ENCODE results near the gene NEB.
A peak's percentile ranks its signal among the peaks of the same experiment; 100 is the strongest.
"Not testable (repeated sequence)": the region's sequence is repeated elsewhere in the genome, so short reads cannot be mapped to it uniquely, and the experiment has no call there.

NEB gene

DNA sequence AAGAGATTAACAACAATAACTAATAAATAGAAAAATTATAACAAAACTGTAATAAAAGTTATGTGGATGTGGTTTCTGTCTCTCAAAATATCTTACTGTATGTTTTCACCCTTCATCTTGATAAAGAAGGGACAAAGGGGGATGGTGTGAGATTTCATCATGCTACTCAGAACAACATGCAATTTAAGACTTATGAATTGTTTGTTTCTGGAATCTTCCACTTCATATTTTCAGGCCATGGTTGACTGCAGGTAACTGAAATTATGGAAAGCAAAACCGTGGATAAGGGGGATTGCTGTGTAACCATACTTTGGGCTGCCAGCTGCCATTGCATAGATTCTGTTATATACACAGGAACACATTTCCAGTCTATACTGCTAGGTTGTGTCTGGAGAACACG is 45.6 kb downstream of the NEB start:
- no peak for DNase-seq

DNA sequence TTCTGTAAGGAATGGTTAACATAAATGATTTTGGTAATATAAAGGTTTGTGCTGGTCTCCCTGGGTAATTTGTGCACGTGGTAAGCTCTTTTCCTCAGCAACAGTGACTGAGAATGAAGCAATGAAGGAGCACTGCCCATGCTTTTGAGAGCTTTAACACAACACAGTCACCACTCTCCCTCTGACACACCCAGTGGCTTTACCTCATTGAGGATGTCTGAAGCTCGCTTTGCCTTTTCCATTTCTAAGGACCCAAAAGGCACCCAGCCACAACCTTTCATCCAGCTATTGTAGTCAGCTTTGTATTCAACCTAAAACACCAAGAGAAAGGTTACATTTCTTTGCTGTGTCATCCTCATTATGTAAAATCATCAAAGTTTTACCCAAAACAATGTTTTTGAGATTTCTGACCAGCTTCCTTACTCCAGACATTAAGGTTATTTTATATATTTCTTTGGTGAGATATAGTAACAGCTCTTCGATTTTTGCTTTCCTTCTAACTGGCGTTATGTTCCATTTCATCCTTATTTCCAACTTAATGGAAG is 51.7 kb downstream of the NEB start:
- no peak for DNase-seq

DNA sequence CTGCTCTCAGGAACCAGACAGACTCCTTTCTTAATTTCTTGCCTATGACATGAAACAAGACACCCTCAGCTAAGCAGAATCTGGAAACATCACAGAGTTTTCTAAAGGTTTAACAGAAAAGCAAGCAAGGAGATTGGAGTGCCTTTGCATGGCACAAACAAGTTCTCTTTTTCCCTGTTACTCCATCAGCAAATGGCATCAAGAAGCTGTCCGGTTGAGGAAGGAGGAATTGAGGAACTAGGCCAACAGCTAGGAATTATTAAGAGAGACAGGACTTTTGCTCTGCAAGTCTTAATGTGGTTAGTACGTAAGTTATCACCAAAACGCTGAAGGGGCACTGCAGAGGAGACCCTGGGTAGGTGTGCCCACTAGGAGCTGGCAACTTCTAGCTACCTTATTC is 53.2 kb downstream of the NEB start:
- DNase-seq = no peak

DNA sequence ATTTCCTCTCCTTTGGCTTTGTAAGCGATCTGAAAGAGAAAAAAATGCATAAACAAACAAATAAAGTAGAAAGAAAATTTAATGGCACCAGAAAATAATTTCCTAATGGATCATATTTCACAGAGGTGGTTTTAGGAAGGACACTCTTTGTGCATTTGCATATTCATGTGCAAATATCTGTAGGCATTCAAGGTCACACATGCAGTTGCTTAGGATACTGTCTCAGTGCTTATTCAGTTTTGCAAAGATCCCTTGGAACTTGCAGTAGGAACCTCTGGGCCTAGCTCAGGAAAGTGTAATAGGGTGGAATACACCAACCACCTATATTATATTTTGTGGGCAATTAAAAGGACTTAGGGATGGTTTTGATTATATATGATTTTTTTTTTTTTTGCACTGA is 54.3 kb downstream of the NEB start:
- DNase-seq = no peak

DNA sequence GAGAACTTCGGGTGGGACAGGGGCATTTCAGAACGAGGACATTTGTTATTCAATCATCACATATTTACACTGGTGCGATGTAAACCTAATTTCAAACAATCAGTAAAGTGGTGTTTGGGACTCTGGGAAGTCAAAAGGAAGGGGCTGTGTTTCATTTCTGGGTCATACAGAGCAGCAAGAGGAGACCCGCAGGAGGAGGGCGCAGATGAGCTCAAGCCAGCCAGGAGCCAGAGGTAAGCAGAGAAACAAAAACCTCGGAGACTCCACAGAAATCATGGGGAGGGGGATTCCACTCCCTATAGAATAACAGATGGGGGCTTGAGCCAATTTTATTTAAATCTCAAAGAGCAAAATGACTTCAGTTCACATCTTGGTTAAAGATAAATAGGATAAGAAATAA is 55.4 kb downstream of the NEB start:
- DNase-seq = no peak

DNA sequence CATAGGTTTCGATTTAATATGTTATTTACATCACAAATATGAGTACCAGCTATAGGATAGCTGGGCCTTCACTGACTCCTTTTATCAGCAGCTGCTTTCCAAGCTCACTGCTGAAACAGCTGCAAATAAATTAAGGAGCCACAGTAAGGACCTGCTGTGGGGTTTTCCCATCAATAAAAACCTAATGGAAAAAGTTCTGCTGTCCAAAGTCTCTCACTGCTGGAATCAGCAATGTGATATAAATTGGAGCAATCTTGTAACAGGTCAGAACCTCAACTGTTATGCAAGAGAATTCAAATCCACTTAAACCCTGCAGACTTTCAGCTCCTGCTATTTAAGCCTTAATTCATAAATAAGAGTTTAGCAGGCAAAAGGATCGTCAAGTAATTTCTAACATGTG is 61.3 kb downstream of the NEB start:
- DNase-seq = no peak

DNA sequence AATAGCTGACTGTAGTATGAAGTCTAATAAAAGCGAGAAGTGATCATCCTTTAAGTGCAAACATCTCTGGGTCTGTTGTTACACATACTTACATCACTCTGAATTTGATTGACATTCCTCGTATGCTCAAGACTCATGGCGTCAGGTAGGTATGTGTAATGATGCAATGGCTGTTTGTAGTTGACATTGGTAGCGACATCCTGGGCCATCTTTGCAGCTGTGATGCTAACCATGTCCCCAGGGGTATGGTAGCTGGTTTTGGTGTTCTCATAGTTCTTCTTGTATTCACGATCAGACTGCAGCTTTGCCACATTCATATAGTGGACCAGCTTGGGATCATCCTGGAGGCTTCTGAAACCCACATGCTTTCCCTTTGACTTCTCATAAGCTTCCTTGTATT is 62.0 kb downstream of the NEB start:
- DNase-seq = no peak

DNA sequence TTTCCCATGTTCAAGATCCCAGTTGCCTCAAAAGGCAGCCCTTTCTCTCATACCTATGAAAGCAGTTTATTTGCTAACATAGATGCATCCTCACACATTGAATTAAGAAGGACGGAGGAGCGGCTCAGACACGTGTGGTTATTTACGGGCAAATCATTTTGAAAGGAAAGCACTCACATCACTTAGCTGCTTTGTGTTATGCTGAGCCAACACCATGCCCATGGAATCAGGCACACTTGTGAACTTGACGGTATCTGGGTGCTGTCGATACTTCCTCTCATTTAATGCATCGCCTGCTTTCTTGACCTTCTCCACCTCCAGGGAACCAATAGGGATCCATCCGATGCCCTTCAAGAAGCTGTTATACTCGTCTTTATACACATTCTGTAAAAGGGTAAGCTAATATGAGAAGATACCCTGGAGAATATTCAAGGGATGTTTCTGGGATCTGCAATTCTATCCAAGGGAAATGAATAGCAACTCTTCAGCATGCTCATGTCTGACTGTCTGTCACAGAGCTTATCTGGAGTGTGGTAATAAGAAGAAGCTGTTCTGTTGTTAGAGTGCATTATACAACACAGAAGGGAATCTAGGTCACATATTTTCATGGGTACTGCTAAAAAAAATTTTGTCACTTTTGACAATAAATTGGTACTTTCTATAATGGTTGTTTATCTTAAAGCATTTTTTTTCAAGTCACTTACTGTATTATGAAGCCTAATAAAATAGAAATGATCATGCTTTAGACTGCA is 63.3 kb downstream of the NEB start:
- no peak for DNase-seq

DNA sequence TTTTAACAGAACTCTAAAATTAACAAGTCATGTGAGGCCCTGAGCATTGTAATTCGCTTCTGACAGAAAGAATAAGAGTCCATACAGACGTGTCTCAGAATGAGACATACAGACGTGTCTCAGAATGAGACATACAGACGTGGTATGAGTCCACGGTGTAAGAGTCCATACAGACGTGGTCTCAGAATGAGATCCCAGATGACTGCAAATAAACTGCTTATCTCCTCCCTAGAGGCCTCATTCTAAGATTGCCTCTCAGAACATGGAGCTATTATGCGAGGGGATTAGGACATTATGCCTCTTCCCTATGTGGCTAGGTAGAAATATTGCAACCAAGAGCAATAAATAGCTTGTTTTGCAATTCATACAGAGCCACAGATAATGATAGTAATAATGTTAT is 63.9 kb downstream of the NEB start:
- DNase-seq = no peak

DNA sequence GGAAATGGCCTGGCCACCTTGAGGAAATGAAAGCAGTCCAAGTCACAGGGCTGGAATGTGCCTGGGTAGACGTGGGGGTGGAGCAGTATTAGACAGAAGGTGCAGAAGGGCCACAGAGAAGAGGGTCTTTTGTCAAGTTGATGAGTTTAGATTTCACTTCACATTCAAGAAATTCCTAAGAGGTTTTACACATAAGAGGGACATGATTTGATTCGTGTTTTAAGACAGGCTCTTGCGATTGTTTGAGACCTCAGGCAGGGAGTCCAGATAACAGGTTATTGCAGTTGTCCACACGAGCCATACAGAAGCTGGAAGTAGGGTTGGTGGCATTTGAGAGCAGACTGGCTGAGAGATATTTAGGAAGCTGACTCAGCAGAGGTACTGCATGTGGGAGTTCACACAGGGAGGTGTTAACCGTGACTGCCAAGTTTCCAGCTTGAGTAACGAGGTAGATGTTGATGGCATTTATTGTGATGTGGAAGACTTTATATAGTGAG is 64.6 kb downstream of the NEB start:
- DNase-seq = peak; percentile 18

DNA sequence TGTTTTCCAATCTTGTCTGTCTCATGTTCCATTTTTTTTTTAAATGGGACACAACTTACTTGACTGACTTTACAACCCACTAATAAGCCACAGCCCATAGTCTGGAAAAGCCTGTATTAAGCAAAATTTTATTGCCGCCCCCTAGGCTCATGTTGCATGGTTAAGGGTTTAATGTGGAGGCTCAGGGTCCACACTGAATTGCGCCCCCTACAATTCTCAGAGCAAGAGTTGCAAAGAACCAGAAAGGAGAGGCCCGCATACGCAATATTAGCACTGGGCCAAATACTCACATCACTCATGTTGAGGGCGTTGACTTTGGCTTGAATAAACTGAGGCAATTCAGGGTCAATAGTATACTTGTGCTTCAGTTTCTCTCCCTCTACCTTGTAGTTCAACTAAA is 65.5 kb downstream of the NEB start:
- DNase-seq = no peak

DNA sequence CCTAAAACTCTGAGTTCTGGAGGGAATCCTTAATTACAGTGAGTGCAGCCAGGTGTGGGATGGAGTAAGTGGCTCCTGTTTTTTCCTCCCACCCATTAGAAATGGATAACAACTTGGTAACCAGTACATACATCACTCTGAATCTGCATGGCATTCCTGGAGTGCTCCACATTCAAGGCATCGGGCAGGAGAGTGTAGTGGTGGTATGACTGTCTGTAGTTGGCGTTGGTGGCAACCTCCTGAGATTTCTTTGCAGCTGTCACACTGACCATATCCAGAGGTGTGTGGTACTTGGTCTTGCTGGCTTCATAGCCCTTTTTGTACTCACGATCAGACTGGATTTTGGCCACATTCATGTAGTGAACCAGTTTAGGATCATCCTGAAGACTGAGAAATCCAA is 68.3 kb downstream of the NEB start:
- no peak for DNase-seq

DNA sequence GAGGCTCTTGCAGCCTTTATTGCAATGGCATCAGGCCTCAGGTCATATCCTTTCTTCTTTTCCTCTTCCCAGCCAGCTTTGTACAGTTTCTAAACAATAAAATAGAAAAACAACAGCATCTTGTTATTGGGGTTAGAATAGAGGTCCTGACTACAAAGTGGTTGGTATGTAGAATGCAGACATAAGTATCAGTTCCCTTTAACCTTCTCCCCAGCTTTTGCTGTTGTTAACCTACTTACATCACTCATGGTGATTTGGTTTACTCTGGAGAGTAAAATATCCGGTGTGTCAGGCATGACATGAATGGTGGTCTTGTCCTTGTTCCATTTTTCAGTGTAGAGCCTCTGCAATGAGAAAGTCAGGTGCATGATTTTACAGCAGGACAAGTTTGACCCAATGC is 69.8 kb downstream of the NEB start:
- DNase-seq = no peak

DNA sequence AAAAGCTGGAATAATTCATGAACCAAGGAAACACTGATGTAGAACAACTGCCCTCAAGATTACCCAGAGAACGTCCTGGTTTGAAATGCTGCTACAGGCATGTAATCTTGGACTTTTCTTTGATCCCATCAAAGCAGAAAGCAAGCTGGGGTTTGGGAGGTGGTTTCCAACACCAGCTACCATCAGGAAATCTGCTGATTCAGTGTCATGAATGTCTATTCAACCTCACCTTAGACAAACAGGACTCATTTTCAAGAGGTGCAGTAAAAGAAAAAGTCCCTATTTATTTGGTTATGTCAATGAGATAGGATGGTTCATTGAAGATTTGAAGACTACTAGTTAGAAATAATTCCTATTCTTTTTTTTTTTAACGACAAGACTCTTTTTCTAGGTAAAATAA is 72.7 kb downstream of the NEB start:
- no peak for DNase-seq

DNA sequence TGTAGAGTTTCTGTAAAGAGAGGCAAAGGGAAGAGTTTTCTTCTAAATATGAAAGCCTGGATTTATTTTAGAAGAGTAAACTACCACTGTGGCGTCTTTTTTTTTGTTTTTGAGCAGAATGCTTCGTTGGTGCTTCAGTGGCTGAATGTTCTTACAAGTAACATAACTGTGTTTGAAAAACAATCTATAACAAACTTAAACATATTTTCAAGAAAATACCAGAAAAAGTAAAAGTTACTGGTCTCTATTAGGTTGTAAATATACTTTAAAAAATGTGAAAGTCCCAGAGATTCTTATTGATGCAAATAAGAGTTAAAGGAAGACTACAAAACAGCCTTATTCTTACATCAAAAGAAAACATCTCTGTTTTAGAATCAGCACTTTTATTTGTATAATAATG is 76.2 kb downstream of the NEB start:
- no peak for DNase-seq

DNA sequence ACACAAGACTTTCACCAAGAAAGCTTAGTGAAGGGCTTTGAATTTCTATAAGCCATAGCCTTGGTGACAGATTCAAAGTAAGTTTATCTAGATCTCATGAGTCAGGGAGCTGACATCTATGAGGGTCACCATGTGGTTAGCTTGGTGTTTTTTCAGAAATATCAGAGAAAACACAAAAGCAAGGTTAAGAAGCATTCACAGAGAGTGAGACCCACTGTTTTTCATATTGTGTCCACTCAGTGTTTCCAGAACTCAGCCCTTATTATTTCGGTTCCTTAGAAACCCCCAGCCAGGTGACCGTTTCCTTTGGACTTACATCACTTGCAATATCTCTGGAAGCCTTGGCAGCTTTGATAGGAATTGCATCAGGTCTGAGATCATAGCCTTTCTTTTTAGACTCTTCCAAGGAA is 76.6 kb downstream of the NEB start:
- no peak for DNase-seq

DNA sequence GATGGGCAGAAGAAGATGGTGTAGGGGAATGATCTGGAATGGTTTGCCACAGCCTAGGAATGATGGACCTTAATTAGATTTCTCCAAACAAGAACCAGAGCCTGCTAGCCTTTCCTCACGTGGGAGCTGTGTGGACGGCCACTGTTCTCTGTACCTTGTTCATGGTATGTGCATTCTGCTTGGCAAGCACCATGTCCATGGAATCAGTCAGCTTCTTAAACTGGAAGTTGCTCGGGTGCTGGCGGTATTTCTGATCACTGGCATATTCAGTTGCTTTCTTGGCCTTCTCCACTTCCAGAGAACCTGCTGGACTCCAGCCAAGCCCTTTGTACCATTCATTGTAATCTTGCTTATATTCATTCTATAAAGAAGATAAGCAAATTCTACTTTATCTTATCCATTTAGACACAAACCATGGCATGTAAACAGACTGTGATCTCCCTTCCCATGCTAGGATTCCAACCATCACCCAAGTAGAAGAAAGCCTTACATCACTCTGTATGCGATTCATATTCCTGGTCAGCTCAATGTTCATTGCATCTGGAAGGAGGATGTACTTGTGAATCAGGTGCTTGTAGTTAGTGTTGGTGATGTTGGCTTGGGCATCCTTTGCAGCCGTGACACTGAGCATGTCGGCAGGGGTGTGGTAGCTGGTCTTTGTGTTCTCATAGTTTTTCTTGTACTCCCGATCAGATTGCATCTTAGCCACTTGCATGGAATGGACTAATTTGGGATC is 78.4 kb downstream of the NEB start:
- no peak for DNase-seq

DNA sequence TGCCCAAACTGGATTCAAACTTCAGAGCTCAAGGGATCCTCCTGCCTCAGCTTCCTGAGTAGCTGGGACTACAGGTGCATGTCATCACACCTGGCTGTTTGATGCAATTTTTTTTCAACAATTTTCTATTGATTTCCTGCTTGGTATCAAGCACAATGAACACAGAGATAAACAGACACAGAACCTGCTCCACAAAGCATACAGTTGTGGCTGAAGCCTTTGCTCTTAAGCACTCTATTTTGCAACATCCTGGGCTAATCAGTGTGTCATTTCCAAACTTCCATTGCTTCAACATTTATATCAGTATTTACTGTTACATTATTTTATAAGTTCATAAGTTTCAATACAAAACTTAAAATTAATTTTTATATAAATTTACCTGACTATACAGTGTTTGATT is 79.4 kb downstream of the NEB start:
- DNase-seq = no peak

DNA sequence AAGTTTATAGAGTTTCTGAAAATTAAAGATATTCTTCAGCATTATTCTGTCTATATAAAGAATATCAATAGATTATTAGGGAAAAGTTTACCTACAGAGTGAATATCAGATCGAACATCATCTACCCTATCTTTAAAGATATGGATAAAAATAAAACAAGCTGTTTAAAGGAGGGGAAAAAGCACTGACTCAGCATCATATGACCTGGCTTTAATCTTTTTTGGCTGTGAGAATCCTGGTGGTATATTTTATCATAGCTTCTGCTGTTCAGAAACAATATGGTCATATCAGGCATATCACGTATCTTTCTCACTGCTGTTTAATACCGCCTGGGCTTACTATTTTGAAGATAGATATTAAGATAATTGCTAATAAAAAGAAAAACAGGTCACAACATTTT is 80.2 kb downstream of the NEB start:
- DNase-seq = no peak

DNA sequence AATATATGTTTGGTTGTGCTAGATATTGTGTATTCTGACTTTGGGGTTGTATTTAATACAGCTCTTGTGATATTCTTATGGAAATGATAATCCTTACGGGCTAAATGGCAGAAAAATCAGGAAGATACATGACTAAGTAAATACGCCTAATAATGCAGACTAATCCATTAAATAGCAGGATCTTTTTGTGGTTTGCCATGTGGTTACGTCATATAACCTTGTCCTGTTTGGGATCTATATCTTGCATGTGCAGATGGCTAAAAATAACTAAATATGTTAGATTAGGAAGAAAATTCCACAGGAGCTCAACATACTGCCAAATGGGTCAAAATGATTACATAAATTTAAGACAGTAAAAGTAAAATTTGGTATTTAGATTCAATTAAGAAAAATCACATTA is 83.0 kb downstream of the NEB start:
- DNase-seq = no peak

DNA sequence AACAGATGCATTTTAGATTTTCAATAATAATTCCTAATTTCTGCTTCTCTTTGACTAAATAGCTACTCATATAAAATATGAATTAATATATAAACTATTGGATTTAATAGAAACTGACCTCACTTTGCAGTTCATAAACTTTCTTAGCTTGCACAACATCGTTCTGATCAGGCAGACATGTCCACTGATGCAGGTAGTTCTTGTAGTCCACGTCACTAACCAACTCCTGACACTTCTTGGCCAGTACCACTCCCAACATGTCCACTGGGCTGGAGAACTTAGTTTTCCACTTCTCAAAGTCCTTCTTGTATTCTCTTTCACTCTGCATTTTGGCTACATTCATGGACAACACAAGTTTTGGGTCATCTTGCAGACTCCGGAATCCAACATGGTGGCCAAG is 83.8 kb downstream of the NEB start:
- no peak for DNase-seq

DNA sequence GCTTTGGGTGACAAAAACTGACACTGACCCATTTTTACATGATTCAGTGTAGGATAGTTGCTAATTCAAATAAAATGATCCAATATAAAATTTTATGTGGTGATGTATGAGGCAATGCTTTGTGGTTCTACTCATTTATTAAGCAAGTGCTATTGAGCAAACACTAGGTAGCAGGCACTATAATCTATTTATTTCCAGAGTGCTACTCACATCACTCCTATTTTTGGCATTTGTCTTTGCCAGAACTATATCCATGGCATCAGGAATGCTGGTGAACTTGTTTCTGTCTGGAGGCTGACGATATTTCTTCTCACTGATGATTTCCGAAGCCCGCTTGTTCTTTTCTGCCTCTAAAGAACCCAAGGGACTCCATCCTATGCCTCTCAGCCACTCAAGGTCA is 84.3 kb downstream of the NEB start:
- DNase-seq = no peak

DNA sequence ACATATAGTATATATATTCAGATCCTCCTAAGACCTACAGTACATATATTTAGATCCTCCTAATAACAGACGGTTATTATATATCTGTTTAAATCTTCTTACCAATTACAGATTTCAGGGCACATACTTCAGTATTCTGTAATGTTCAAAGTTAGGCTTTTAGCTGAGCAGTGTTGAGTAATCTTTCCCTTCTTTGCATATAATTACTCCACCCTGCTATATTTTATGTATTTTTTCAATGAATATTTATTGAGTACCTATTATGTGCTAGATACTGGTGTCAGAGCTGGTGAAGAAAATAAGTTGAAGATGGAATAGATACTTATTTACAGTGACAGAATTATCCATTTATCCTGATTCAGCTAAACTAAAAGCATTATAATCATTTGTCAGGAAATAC is 84.9 kb downstream of the NEB start:
- no peak for DNase-seq

DNA sequence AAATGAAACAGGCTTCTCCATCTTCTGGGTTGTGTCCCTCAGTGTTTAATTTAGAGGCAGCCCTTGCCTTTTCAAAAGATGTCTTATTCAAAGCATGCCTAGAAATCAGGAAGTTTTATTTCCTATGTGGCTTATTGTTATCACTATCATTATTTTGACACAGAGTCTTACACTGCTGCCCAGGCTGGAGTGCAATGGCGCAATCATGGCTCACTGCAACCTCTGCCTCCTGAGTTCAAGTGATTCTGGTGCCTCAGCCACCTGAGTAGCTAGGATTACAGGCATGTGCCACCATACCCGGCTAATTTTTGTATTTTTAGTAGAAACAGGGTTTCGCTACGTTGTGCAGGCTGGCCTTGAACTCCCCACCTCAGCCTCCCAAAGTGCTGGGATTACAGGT is 87.8 kb downstream of the NEB start:
- not testable (repeated sequence) for DNase-seq
